Stimulated activated CD4-positive, alpha-beta T cell treated with anti-CD3 and anti-CD28 coated beads, Interleukin-12 subunit alpha, Interleukin-12 subunit beta, amount 100 ng/mL, for 24 hours (primary cell): Measurements from ENCODE around the gene DDTL.
"Not testable (repeated sequence)": the region's sequence is repeated elsewhere in the genome, so short reads cannot be mapped to it uniquely, and the experiment has no call there.

ENCODE experiments used
- DNase-seq, 2 experiments: peaks; one replicate each; pipeline ENCODE4 v3.0.0-alpha.2; 2020; ENCODE audit warnings: low read depth in 2 of 2

The DDTL gene

DNA sequence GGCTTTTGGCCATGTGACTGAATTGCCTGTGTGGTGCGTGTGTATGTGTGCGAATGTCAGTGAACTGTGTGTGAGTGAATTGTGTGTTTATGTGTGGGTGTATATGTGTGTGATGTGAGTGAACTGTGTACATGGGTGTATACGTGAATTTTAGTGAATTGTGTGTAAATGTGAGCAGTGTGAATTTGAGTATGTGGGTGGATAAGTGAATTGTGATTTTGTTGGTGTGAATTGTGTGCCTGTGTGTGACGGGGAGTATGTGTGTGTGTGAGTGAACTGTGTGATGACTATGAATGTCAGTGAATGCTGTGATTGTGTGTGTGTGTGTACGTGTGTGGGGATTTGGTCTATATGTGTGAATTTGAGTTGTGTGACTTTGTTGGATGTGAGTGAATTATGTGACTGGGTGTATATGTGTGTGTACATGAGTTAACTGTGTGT lies 3.5 kb downstream of the DDTL start:
- no peak for DNase-seq

DNA sequence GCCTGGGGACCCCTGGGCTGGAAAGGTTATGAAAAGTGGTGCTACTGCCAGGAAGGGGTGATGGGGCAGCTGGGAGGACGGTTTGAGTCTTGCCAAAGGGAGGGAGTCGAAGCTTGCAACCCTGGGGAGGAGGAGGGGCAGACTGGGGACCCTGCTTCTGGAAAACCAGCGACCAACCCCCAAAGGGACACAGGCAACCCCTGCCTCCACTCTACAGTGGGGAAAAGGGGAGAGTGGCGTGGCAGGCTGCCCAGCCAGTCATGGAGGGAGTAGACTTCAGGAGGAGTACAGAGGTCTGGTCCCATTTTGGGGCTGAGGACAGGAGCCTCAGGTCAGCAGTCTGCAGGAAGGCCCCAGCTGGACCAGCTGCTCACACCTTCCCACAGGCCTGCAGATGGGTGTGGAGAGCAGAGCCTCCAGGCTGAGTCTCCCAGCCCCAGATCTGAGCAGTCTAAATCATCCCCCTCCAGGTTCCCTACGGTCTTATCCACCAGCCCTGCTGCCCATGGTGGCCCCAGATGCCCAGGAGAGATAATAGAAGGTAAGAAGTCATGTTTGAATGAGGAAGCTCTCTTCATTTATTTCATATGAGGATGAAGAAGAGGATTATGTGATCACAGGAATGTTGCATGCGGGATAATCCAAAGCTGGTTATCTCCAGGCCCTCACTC lies 4.3 kb downstream of the DDTL start:
- no peak for DNase-seq

DNA sequence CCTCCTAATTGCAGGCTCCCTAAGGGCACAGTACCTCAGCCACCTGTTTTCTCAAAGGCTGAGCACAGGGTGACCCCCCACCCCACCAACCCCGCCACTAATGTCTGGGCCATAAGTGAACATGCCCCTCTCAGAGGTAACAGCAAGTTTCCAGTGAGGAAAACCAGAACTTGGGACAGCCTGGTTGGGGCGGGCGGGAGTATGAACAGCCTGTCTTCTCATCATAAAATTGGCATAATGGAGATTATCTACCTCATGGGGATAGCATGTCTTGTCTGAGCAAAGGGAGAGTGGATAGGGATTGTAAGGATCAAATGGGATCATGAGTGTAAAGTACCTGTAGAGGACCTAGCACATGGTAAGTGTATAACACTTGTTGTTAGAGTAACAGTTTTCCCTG lies 5.2 kb downstream of the DDTL start:
- not testable (repeated sequence) for DNase-seq

DNA sequence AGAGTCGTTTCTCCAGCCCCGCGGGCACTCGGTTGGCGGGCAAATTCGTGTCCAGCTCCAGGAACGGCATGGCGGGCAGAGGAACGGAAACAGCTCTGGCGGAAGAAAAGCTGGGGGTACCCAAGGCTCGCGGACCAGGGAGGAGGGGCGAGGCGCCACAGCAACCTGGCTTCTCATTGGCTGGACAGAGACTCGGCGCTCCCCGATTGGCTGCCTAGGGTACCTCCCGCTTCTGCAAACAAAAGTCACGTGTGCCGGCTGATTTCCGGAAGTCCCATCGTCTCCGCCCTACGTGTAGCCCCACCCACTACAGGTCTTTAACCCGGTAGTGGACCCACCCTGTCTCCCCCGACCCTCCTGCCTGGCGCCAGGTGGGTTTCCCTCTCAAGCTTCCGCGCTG lies 7.7 kb downstream of the DDTL start, which contains the start of gene DDT:
Gene DDT (minus strand): TSS at position 97 of the 400 bp plus-strand sequence. CDS start 27 bp downstream, at position 70.
- DNase-seq = not testable (repeated sequence)

DNA sequence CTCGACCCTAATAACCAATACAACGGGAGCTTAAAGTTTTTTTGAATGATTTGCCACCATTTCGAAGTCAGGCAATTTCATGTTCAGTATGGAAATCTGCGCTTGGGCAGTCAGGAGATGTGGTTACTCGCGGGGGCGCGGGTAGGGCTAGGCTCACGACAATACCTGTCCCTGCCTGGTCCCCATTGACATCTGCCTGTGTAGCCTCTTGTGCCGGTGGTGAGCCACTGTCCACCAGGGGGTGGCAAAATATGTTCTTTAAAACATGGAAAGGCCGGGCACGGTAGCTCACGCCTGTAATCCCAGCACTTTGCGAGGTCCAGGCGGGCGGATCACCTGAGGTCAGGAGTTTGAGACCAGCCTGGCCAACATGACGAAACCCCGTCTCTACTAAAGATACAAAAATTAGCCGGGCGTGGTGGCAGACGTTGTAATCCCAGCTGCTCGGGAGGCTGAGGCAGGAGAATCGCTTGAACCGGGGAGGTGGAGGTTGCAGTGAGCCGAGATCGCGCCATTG lies 8.2 kb downstream of the DDTL start:
- not testable (repeated sequence) for DNase-seq

DNA sequence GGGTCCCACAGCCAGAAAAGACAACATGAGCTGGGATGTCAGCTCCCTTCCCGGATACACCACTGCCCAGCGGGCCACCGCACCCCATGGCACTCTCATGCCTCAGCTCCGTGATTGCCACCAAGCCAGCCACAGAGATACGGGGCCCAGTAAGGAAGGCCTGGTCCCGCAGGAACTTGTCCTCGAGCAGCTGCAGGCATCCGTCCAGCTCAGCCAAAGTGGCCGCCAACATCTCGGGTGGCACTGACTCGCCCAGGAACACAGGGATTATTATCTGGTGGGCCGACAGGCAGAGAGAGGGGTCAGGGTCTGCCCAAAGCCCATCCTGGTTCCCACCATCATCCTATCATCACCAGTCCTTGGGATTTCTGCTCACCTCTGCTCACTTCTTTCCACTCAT lies 10.6 kb downstream of the DDTL start:
- DNase-seq = not testable (repeated sequence)

DNA sequence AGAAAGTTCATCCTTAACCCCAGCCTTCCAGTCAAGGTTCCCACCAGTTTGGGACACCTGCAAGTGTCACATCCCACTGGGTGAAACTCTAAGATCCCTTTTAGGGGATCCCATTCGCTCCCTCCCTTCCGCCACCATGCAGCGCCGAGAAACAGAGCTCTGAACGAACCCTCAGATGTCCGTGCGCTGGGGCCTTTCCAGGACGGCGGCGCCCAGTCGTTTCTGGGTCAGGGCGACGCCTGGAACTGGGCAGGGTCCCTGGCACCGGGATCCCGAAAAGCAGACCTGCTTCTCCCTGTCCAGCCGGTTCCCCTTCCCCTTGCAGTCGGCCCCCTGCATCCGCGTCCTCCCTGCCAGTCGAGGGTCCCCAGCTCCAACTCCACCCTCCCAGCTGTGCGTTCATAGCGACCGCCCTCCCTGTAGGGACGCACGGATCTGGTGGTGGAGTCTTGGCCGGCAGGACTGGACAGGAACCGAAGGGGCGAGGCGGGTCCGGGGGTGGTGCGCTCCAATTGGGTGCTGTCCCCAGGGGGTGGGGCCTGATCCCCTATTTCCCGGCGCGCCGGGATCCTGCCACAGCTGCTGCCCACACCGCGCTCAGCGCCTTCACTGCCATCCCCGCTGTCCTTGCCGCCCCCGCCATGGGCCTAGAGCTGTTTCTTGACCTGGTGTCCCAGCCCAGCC lies 13.0 kb downstream of the DDTL start, which contains the start of gene GSTT2:
Gene GSTT2 (plus strand): TSS at position 578 of the 684 bp plus-strand sequence.
- DNase-seq = not testable (repeated sequence)

DNA sequence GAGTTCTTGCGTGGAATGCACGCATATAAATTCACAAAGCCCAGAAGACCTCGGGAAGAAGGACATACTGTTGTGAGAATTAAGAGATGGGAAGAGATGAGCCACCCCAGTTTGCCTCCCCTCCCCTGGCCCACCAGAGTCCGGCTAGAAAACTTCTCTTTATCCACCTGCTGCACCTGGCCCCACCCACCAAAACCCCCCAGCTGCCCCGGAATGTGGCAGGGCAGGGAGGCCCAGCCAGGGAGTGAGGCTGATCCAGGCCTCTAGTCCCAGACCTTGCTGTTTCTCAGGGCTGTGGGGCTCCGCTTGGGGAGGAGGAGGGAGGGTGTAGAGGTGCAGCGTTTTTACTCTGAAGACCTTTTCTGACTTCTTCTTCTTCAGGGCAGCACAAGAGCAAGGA lies 13.9 kb downstream of the DDTL start:
- DNase-seq = not testable (repeated sequence)

DNA sequence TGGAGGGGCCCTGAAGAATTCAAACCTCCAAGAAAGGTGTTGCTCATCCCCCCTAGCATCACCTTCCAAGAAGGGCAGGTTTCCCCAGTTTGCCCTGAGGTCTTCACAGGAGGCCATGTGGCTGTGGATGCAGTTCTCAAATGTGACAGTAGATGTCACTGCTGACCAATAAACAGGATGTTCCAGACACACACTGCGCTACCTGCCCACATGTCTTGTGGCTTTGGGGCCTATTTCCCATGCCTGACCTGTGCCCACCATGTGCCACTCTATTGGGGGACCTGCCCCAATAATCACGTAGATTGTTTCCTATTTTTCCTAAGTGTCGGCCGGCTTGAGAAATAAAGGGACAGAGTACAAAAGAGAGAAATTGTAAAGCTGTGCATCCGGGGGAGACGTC lies 17.7 kb downstream of the DDTL start:
- no peak for DNase-seq

DNA sequence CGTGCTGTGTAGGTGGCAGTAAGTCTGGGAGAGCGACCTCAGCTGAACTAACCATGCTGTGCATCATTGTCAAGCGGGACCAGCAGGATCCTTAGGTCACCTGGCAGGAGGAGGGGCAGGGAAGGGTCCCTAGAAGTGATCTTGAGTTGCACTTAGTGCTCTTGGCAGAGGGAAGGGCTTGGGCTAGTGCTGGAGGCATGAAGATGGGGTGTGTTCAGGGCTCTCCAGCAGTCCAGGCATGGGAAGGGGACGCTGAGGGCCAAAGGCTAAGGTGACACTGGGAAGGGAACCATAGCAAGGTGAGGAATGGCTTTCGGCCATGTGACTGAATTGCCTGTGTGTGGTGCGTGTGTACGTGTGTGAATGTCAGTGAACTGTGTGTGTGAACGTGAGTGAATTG lies 19.4 kb downstream of the DDTL start:
- DNase-seq = not testable (repeated sequence)

DNA sequence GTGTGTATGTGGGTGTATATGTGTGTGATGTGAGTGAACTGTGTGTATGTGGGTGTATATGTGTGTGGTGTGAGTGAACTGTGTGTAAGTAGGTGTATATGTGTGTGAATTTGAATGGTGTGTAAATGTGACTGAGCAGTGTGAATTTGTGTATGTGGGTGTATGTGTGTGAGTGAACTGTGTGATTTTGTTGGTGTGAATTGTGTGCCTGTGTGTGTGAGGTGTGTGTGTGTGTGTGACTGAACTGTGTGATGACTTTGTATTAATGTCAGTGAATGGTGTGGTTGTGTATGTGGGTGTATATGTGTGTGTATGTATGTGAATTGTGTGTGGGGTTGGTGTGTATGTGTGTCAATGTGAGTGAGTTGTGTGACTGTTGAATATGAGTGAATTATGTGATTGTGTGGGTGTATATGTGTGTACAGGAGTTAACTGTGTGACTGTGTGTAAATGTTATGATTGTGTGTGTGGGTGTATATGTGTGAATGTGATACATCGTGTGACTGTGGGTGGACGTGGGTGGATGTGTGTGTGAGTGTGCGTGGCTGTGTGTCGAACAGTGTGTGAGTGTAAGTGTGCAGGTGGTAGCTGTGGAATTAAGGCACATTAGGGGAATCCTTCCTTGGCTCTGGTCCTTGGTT lies 20.0 kb downstream of the DDTL start:
- DNase-seq = not testable (repeated sequence)

DNA sequence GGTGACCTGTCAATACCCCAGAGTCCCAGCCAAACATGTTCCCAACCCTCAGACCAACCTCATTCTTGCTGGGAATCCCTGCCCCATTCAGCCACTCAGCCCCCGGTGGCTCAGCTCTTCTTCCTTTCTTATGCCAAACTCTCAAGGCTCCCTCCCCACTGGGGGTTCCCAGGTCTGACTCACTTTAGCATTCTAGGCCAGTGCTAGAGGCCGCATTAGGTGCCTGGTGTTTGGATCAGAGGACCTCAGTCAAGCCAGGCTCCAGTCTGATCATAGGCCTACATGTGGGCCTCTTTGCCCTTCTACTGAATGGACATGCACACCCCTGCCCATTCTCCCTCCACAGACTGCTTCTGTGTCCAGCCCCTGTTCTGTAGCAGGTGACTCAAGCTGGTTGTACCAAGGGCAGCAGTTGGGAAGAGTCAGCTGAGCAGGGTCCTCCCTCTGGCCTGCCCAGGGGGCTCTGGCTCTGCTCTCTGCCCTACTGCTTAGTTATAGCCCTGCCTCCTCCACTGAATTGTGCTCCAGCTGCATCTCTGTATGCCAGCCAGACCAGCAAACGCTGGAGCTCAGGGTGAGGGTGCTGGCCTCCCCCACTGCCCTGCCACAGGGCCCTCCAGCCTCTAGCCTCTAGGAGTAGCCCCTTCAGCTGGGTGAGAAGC lies 23.0 kb downstream of the DDTL start:
- DNase-seq = not testable (repeated sequence)

DNA sequence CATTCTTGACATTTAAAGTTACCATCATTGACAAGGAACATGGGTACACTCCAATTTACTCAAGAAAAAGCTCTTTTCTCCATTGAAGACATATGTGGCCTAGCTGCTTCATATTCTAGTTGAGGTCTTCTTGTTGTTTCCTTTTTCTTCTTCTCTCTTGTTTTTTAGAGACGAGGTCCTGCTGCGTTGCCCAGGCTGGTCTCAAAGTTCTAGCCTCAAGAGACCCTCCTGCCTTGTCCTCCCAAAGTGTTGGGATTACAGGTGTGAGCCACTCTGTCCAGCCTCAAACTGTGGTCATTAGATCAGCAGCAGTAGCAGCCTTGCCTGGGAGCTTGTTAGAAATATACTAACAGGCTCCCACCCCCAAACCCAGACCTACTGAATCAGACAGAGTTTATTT lies 26.4 kb downstream of the DDTL start:
- DNase-seq = not testable (repeated sequence)

DNA sequence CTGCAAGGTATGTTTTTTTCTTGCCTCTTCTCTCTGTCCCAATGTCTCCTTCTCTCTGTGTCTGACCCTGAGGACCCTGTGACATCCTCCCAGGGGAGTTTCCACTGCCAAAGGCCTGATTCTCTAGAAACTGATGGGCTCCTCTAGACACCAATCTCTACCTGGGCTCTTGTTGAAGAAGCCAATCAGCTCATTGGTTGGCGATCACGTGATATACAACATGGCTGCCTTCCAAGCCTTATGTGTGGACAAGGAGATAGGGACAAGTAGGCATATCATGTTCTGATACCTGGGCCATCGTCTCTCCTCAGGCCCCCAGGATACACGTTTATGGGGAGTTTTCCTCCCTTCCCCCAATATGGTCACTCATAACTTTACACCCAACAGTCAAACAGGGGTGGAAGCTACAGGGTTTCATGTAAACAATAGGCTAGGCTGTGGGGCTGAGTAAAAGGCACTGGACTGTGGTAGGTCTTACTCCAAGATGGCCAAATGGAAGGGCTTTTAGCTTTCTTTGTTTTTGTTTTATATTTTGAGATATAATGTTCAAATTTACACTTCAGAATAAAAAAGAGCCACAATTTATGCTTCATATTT lies 27.0 kb downstream of the DDTL start:
- DNase-seq = not testable (repeated sequence)

DNA sequence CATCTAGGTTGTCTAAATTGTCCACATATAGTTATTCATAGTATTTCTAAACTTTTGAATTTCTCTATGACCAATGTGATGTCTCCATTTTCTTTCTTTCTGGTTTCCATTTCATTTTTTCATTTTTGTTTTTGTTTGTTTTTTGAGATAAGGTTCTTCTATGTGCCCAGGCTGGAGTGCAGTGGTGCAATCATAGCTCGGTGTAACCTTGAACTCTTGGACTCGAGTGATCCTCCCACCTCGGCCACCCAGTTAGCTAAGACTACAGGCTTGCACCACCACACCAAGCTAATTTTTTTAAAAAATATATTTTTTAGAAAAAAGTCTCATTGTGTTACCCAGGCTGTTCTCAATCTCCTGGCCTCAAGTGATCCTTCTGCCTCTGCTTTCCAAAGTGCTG lies 30.4 kb downstream of the DDTL start:
- no peak for DNase-seq

DNA sequence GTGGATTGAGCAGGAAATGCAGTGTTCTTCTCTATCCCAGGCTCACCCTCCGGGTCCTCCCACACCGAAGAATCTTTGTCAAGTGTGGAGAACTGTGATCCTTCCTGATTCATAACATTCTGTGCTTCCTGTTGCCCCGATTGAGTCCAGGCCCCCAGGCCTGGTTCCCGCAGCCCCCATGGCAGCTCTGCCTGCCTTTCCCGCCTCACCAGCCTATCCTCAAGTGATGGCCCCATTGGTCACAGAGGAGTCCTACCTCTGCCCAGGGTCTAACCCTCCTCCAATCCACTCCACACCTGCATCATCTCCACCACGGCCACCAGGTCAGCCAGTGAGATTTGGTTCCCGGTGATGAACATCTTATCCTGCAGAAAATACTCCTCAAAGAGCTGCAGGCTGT lies 33.1 kb downstream of the DDTL start:
- not testable (repeated sequence) for DNase-seq

DNA sequence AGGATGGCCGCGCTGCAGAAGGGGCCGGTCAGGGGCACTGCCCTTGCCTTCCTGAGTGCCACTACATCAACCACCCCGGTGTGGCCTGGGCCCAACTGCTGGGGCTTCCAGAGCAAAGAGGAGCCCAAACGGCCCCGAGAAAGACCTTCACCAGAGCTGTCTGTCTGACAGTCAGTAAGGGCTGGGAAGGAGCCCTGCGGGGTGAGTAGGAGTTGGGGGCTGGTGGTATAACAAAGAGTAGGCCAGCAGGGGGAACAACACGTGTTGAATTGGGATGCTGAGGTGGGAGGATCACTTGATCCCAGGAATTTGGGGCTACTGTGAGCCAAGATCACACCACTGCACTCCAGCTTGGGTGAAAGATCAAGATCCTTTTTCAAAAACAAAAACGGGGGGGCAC lies 34.6 kb downstream of the DDTL start:
- DNase-seq = no peak

DNA sequence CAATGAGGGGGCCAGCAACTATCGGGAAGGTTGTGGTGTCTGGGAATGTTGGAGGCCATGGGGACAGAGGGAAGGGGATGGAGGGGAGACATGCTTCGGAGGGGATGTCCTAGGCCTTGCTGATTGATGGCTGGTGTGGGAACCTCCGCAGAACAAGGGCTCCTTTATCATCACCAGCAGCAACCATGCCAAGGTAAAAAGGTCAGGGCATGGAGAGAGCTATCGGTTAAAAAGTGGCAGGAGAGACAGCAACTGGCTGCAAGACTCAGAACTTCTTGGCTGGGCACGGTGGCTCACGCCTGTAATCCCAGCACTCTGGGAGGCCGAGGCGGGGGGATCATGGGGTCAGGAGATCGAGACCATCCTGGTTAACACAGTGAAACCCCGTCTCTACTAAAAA lies 35.6 kb downstream of the DDTL start:
- DNase-seq = no peak

DNA sequence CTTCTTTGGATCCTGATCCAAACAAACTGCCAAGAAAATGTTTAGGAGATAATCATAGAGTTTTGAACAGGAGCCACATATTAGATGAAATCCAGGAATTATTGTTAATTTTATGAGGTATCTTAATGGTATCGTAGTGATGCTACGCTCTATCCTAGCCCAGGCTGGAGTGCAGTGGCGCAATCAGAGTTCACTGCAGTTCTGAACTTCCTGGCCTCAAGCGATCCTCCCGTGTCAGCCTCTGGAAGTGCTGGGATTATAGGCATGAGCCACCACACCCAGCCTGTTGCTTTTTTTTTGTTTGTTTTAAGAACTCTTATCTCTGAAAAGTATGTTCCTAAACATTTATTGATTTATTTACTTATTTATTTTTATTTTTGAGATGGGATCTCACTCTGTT lies 36.2 kb downstream of the DDTL start:
- no peak for DNase-seq

DNA sequence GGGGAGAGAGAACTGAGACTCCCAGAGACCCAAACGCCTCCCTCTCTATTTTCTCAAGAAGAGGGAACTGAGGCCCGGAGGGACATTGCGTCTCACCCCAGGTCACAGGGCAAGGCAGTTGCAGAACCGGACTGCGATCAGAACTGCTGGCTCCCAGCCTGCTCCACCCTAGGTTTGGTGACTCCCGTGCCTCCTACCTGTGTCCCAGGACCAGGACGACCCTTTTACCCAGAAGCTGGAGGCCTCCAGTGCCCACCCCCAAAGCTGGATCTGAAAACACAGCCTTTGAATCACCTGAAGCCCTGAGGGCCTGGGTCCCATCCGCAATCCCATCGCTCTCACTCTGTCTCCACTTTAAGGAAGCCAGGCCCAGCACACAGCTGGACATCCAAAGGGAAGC lies 37.2 kb downstream of the DDTL start:
- no peak for DNase-seq

DNA sequence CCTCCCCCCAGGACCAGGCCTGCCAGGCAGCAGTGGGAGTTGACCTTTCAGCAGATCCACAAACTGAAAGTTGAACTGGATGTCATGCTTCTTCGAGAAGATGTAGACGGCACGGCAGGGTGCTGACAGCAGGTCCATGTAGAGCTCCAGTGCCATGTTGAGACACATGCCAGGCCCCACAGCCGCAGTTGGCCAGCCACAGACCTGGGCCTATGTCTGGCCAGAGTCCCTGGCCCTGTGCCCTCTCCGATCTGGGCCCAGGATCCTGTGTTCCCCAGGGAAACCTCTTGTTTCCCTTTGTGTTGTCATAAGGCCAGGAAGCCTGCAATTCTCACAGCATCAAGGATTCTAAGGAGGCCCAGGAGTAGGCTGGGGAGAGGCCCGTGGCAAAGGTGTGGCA lies 38.5 kb downstream of the DDTL start, which contains the start of gene GSTT4:
Gene GSTT4 (minus strand): TSS at position 253 of the 400 bp plus-strand sequence. CDS start 97 bp downstream, at position 156.
- no peak for DNase-seq
